ENCODE data around the gene CELA2A.
"Not testable (repeated sequence)": the region's sequence is repeated elsewhere in the genome, so short reads cannot be mapped to it uniquely, and the experiment has no call there.

- not testable (repeated sequence) for TF ChIP-seq CTCF (IDR thresholded peaks at IDR 0.05; ENCODE audit: extremely low read depth in 1 of 2, insufficient read depth in 1 of 2, low read depth in 1 of 2, low read length in 2 of 2); EZH2 (IDR thresholded peaks at IDR 0.05; ENCODE audit: borderline replicate concordance, low read depth, low read length, severe bottlenecking); GATA2 (IDR thresholded peaks at IDR 0.05; ENCODE audit: insufficient read depth, insufficient read length, low read depth, low read length); POLR2A (IDR thresholded peaks at IDR 0.05; ENCODE audit: low read depth, low read length); MYC (IDR thresholded peaks at IDR 0.05; ENCODE audit: low read depth, low read length)
These were observed 26.5 kb downstream of the CELA2A start for GRCh38 chr1:15482983-15483543.

All from endothelial cell of umbilical vein (primary cell).